Parathyroid adenoma (tissue), 2 donors: ENCODE data around the gene SLC47A2.
A peak's percentile ranks its signal among the peaks of the same experiment; 100 is the strongest.

ENCODE experiments used
- H2AFZ ChIP-seq: fragments of 300-600 bp; sonication (generic); one replicate; pipeline ENCODE4 v1.7.0; 2017; ENCODE audit warnings: antibody characterized with exemption, mild to moderate bottlenecking
- H3K27ac ChIP-seq: fragments of 300-600 bp; sonication (generic); one replicate; pipeline ENCODE4 v1.7.0; 2017
- H3K27me3 ChIP-seq: fragments of 300-600 bp; sonication (generic); one replicate; pipeline ENCODE4 v1.7.0; 2017; ENCODE audit warnings: low read length; ENCODE audit not compliant: control insufficient read depth, insufficient read depth
- H3K36me3 ChIP-seq: fragments of 300-600 bp; sonication (generic); one replicate; pipeline ENCODE4 v1.7.0; 2017; ENCODE audit warnings: low read length; ENCODE audit not compliant: control insufficient read depth, insufficient read depth
- H3K4me1 ChIP-seq: fragments of 300-600 bp; sonication (generic); one replicate; pipeline ENCODE4 v1.7.0; 2017; ENCODE audit warnings: control low read depth
- H3K4me2 ChIP-seq: fragments of 300-600 bp; sonication (generic); one replicate; pipeline ENCODE4 v1.7.0; 2017; ENCODE audit warnings: low read length
- H3K4me3 ChIP-seq: fragments of 300-600 bp; sonication (generic); one replicate; pipeline ENCODE4 v1.7.0; 2017; ENCODE audit warnings: low read depth, low read length
- H3K79me2 ChIP-seq: fragments of 300-600 bp; sonication (generic); one replicate; pipeline ENCODE4 v1.7.0; 2017; ENCODE audit warnings: control low read depth
- H3K9ac ChIP-seq: fragments of 300-600 bp; sonication (generic); one replicate; pipeline ENCODE4 v1.7.0; 2017; ENCODE audit warnings: mild to moderate bottlenecking
- H3K9me3 ChIP-seq: fragments of 300-600 bp; sonication (generic); one replicate; pipeline ENCODE4 v1.7.0; 2017; ENCODE audit warnings: low read length; ENCODE audit not compliant: control insufficient read depth
- TF ChIP-seq, protein P1 (sequence below): fragments of 300-600 bp; sonication (generic); IDR thresholded peaks from one replicate; pipeline ENCODE4 v1.7.0; 2017; ENCODE audit warnings: antibody characterized with exemption, mild to moderate bottlenecking
- donor health status: primary hyperparathyroidism.

SLC47A2 gene

DNA sequence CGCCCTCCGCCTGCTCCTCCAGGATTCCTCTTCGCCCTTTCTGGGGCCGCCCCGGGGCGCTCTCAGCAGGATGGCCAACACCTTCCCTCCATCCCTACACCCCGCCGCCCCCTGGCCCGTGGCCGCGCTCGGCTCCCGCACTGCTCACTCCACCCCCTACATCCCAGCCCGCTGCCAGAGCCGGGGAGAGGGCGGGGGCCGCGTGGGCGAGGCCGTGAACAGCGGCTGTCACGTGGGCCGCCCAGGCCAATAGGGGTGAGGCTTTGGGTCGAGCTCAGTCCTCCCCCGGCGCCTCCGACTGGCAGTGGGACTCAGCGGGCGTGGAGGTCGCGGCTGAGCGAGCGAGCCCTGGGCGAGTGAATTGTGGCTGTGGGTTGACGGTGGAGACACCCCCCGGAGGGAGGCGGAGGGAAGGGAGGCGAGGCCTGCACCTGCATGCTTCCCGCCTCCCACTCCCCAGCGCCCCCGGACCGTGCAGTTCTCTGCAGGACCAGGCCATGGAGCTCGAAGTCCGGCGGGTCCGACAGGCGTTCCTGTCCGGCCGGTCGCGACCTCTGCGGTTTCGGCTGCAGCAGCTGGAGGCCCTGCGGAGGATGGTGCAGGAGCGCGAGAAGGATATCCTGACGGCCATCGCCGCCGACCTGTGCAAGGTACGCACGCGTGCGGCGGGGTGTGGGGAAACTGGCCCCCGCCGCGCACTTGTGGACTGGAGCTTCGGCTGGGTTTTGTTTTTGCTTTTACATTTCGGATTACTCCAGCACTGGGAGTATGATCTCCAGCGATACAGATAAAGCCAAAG lies 67.7 kb downstream of the SLC47A2 start, which contains the start of gene ALDH3A2:
Gene ALDH3A2 (plus strand): TSS at position 277 of the 799 bp plus-strand sequence. CDS start 221 bp downstream, at position 498.
- Histone ChIP-seq H2AFZ (peak within 1 kb of the TSS; percentile 94), H3K27ac (peak within 1 kb of the TSS; percentile 97), H3K4me3 (peak within 1 kb of the TSS; percentile 59), H3K9ac (peak within 1 kb of the TSS; percentile 22), H3K4me1 (peaks cover 10% of the 10 kb centered on the region), H3K9me3 (no peaks in the 10 kb centered on the region), H3K79me2 (peaks cover 13% of the 10 kb centered on the region), H3K27me3 (no peaks in the 10 kb centered on the region), H3K36me3 (no peaks in the 10 kb centered on the region), H3K4me2 (peak within 1 kb of the TSS; percentile 85)
- TF ChIP-seq, protein P1, sequence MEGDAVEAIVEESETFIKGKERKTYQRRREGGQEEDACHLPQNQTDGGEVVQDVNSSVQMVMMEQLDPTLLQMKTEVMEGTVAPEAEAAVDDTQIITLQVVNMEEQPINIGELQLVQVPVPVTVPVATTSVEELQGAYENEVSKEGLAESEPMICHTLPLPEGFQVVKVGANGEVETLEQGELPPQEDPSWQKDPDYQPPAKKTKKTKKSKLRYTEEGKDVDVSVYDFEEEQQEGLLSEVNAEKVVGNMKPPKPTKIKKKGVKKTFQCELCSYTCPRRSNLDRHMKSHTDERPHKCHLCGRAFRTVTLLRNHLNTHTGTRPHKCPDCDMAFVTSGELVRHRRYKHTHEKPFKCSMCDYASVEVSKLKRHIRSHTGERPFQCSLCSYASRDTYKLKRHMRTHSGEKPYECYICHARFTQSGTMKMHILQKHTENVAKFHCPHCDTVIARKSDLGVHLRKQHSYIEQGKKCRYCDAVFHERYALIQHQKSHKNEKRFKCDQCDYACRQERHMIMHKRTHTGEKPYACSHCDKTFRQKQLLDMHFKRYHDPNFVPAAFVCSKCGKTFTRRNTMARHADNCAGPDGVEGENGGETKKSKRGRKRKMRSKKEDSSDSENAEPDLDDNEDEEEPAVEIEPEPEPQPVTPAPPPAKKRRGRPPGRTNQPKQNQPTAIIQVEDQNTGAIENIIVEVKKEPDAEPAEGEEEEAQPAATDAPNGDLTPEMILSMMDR: peak; percentile 52

DNA sequence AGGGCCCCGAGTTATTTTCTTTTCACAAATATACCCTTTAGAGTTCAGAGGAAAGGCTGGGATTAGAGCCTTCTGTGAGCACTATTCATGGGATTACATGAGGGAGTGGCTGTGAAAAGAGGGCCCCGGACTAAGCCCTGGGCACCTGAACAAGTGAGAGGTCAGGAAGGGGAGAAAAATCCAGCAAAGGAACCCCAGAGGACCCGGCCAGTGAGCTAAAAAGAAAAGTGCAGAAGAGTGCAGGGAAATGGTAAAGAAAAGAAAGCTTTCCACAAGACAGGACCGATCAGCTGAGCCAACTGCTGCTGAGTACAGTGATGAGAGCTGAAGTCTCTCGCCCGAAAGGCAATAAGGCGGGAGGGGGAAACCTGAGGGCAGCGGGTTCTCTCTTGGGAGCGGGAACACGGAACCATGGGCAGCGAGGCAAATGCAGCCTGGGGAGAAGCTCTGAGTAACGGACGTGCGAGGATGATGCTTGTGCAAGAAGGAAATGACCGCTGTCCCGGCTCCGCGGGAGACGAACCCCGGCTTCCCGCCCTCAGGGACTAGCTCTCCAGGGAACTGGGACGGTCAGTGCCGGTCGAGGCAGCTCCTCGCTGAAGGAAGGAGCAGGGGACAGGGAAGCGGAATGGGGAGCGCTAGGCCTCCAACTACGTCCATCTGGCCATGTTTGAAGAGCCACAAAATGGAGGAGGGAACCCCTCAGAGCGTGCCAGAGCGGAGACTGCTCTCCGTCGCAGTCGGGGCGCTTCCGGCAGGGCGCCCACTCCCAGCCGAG lies 68.5 kb downstream of the SLC47A2 start:
- peak overlapping the region; percentile 97 for H3K27ac ChIP-seq
- peaks cover 6% of the 10 kb centered on the region for H3K79me2 ChIP-seq
- peak overlapping the region; percentile 22 for H3K9ac ChIP-seq
- peak overlapping the region; percentile 59 for H3K4me3 ChIP-seq
- TF ChIP-seq, protein P1: no peak
- no peaks in the 10 kb centered on the region for H3K36me3 ChIP-seq
- H3K27me3 ChIP-seq: no peaks in the 10 kb centered on the region
- H3K4me2 ChIP-seq: peak overlapping the region; percentile 85
- H3K9me3 ChIP-seq: no peaks in the 10 kb centered on the region
- peaks cover 10% of the 10 kb centered on the region for H3K4me1 ChIP-seq
- peak overlapping the region; percentile 94 for H2AFZ ChIP-seq

DNA sequence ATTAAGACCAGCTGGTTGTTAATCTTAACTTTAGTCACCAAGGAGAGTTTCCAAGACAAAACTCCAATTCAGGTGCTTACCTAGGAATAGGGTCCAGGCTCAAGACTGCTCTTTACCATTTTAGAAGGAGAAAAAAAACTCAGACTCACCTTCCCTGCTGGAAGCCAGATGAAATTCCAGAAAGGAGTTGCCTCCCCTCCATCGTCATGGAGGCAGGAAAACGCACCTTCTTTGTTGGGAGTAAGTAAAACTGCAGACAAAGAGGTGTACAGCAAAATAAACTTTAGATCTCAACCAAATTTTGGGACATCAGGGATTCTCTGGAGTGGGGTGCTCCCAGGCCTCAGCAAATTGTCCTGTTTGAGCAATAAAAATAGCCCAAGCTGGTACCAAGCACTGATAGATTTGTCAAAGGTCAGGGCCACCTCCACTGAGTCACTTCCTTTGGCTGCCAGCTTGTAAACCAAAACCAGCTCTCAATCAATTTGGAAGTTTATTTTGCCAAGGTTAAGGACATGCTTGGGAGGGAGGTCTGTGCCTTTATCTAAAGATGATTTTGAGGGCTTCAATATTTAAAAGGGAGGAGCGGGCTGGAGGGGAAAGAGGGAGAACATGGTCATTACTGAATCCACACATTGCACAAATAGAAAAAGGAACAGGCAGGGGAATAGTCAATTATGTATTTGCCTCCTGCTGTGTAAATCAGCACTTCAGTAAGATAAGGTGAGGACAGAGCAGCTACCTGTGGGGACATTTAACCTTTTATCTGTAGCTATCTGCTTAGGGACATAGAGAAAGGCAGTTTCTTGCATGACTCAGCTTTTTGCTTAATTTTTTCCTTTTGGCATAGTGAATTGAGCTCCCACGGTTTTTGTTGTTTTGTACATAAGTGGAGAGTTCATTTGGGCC lies 69.3 kb downstream of the SLC47A2 start:
- peak overlapping the region; percentile 94 for H2AFZ ChIP-seq
- H3K27me3 ChIP-seq: no peaks in the 10 kb centered on the region
- H3K4me1 ChIP-seq: peaks cover 10% of the 10 kb centered on the region
- H3K27ac ChIP-seq: peak overlapping the region; percentile 97
- peaks cover 6% of the 10 kb centered on the region for H3K79me2 ChIP-seq
- no peak overlapping the region for H3K9ac ChIP-seq
- H3K4me2 ChIP-seq: peak overlapping the region; percentile 85
- H3K4me3 ChIP-seq: no peak overlapping the region
- H3K9me3 ChIP-seq: no peaks in the 10 kb centered on the region
- no peaks in the 10 kb centered on the region for H3K36me3 ChIP-seq
- TF ChIP-seq, protein P1: no peak

DNA sequence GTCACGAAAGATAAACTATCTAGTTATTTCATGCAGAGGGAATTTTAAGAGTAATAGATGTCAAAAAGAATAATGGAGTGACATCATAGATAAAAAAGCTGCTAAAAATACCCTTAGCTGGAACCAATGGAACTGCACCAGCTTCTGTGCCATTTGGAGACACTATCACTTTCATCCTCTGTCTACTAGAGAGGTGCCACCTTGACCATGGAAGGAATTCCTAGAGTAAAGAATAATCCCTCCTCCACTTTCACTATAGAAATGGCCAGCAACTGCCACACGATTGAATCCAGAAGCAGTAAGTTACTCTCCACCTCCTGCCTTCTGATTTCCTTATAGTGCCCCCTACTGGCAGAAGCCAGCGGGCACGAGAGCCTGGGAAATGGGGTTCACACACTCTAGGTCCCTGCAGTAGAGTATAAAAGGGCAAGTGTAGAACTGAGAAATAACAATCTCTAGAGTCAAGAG lies 70.6 kb downstream of the SLC47A2 start:
- Histone ChIP-seq H2AFZ (no peak overlapping the region), H3K27ac (no peak overlapping the region), H3K9ac (no peak overlapping the region), H3K79me2 (peaks cover 6% of the 10 kb centered on the region), H3K4me3 (no peak overlapping the region), H3K36me3 (no peaks in the 10 kb centered on the region), H3K4me1 (peaks cover 10% of the 10 kb centered on the region), H3K9me3 (no peaks in the 10 kb centered on the region), H3K4me2 (no peak overlapping the region), H3K27me3 (no peaks in the 10 kb centered on the region)
- TF ChIP-seq, protein P1: peak; percentile 32
